PC-9 (cell line): Measurements from ENCODE around the gene FIGN.

Experiments
- CTCF ChIP-seq: fragments of 200-600 bp; sonication (generic); conservative IDR thresholded peaks from 2 replicates; pipeline ENCODE4 v1.6.1; 2017; ENCODE audit warnings: mixed run types, antibody characterized with exemption, mild to moderate bottlenecking, moderate library complexity
- EZH2 ChIP-seq: fragments of 200-600 bp; sonication (generic); IDR thresholded peaks from 2 replicates; pipeline ENCODE4 v1.8.0; 2017; ENCODE audit warnings: antibody characterized with exemption, low read depth

- TF ChIP-seq CTCF (no peak), EZH2 (no peak)
Measured at GRCh38 chr2:163748420-163748819, 12.6 kb upstream of the FIGN start.
